ENCODE results near the gene CARS1.

DNA sequence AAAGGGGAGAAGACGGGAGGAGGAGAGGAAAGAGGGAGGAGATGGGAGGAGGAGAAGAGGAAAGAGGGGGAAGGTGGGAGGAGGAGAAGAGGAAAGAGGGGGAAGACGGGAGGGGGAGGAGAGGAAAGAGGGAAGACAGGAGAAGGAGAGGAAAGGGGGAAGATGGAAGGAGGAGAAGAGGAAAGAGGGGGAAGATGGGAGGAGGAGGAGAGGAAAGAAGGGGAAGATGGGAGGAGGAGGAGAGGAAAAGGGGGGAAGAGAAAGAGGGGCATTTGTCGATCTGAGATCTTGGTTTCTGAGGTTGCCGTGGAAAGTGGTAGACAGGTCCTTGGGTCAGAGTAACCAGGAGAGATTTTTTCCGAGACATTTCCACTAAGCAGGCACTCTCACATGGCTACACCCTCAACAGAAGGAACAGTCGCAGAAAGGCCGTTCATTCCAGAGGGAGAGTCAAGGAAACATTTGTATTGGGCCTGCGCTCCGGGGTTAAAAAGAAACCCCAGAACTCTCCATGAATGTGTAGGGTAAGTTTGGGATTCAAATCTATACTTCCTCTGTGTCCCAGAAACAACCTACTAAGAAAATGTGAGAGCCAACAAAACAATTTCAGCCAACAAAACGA, 39.8 kb upstream of the CARS1 start:
- no peak for TF ChIP-seq SRF (IDR thresholded peaks at IDR 0.05; ENCODE audit: low read depth in 2 of 2, low read length in 2 of 2)
- no peak for TF ChIP-seq STAT1 (conservative IDR thresholded peaks at IDR 0.05)
- no peak for TF ChIP-seq CBX3 (IDR thresholded peaks at IDR 0.05; ENCODE audit: borderline replicate concordance, low read depth)

Data from GM12878 (cell line).